IMR-90 (cell line): Measurements from ENCODE around the gene PPP1R8. TPM values are rescaled to one million over a fixed set of nuclear protein-coding genes. Genes with fewer than 3 reads are reported as not detected.

ENCODE experiments used
- ATAC-seq: fragments of 200-7000 bp; cut with Tn5 transposase; 2 replicates; pipeline ENCODE4 v1.9.1; 2020; ENCODE audit warnings: low read depth, mild to moderate bottlenecking, moderate library complexity
- BruUV-seq: library from RNA; stranded (reverse); fragments of 400-500 nt; replicated peaks from 2 replicates; lab custom pipeline; 2021; lab: Mats Ljungman, UMichigan
- CTCF ChIA-PET: fragments of 300-600 bp; formaldehyde crosslinking; extraction: SDS; loops from one replicate; lab custom pipeline; 2021; ENCODE audit warnings: antibody characterized with exemption; lab: Yijun Ruan, JAX
- POLR2A ChIA-PET: fragments of 300-600 bp; sonication (Branson Sonifier 250); formaldehyde crosslinking; loops from one replicate; lab custom pipeline; 2022; ENCODE audit warnings: antibody characterized with exemption; ENCODE audit not compliant: unreplicated experiment; lab: Charles Lee
- DNase-seq: peaks from one replicate; pipeline ENCODE4 v3.0.0; 2013
- H2AFZ ChIP-seq: replicated peaks from 2 replicates; pipeline ENCODE3; 2013; ENCODE audit warnings: low read length, mild to moderate bottlenecking; ENCODE audit not compliant: poor library complexity
- H2AK5ac ChIP-seq: 2 replicates; pipeline ENCODE4 v1.6.1; 2013; ENCODE audit warnings: low read depth, low read length, inconsistent platforms
- H2AK9ac ChIP-seq: replicated peaks from 2 replicates; pipeline ENCODE3; 2013; ENCODE audit warnings: mild to moderate bottlenecking, low read depth, low read length, moderate library complexity; ENCODE audit not compliant: poor library complexity
- H2BK120ac ChIP-seq: 2 replicates; pipeline ENCODE4 v1.6.1; 2013; ENCODE audit warnings: low read depth, low read length, inconsistent platforms
- H2BK15ac ChIP-seq: 3 replicates; pipeline ENCODE4 v1.6.1; 2013; ENCODE audit warnings: low read depth, low read length, inconsistent platforms
- H2BK20ac ChIP-seq: 2 replicates; pipeline ENCODE4 v1.6.1; 2013; ENCODE audit warnings: low read depth, mild to moderate bottlenecking, inconsistent platforms, low read length, moderate library complexity
- H2BK5ac ChIP-seq: 2 replicates; pipeline ENCODE4 v1.6.1; 2013; ENCODE audit warnings: mild to moderate bottlenecking, low read depth, low read length, inconsistent platforms; ENCODE audit not compliant: poor library complexity, severe bottlenecking
- H3K14ac ChIP-seq: replicated peaks from 2 replicates; pipeline ENCODE4 v1.6.1; 2013; ENCODE audit warnings: low read depth, low read length, inconsistent platforms
- H3K18ac ChIP-seq: 2 replicates; pipeline ENCODE4 v1.6.1; 2013; ENCODE audit warnings: low read depth, low read length, control low read depth
- H3K23ac ChIP-seq: 2 replicates; pipeline ENCODE4 v1.6.1; 2013; ENCODE audit warnings: low read depth, low read length, inconsistent platforms
- H3K27ac ChIP-seq: 2 replicates; pipeline ENCODE4 v1.5.1; 2013; ENCODE audit warnings: mild to moderate bottlenecking, control low read depth, low read length; ENCODE audit not compliant: insufficient read depth
- H3K27me3 ChIP-seq: 2 replicates; pipeline ENCODE4 v1.6.1; 2013; ENCODE audit warnings: low read length; ENCODE audit not compliant: control insufficient read depth, insufficient read depth
- H3K36me3 ChIP-seq: 2 replicates; pipeline ENCODE4 v1.6.1; 2013; ENCODE audit warnings: low read length, mixed read lengths; ENCODE audit not compliant: control insufficient read depth, insufficient read depth
- H3K4ac ChIP-seq: 2 replicates; pipeline ENCODE4 v1.6.1; 2013; ENCODE audit warnings: low read depth, low read length, inconsistent platforms
- H3K4me1 ChIP-seq: 2 replicates; pipeline ENCODE4 v1.6.1; 2013; ENCODE audit warnings: low read length, mixed read lengths; ENCODE audit not compliant: control insufficient read depth, insufficient read depth
- H3K4me2 ChIP-seq: 2 replicates; pipeline ENCODE4 v1.6.1; 2013; ENCODE audit warnings: low read depth, mild to moderate bottlenecking, control low read depth, low read length, moderate library complexity
- H3K4me3 ChIP-seq: 2 replicates; pipeline ENCODE4 v1.5.1; 2013; ENCODE audit warnings: low read depth, mild to moderate bottlenecking, control low read depth, low read length, moderate library complexity; ENCODE audit not compliant: insufficient read depth
- H3K56ac ChIP-seq: 2 replicates; pipeline ENCODE4 v1.6.1; 2013; ENCODE audit warnings: low read length, inconsistent platforms; ENCODE audit not compliant: insufficient read depth; ENCODE audit errors: extremely low read depth
- H3K79me1 ChIP-seq, 2 experiments: 2 replicates each; pipeline ENCODE4 v1.6.1; 2013; ENCODE audit warnings: low read length in 2 of 2, inconsistent platforms in 1 of 2, low read depth in 1 of 2
- H3K9ac ChIP-seq: 2 replicates; pipeline ENCODE4 v1.6.1; 2013; ENCODE audit warnings: low read depth, low read length, control low read depth
- H3K9me1 ChIP-seq: 2 replicates; pipeline ENCODE4 v1.6.1; 2013; ENCODE audit warnings: low read length, inconsistent platforms; ENCODE audit not compliant: insufficient read depth
- H3K9me3 ChIP-seq: 2 replicates; pipeline ENCODE4 v1.6.1; 2013; ENCODE audit warnings: low read length; ENCODE audit not compliant: control insufficient read depth, insufficient read depth
- H4K20me1 ChIP-seq: 2 replicates; pipeline ENCODE4 v1.6.1; 2013; ENCODE audit warnings: low read length, inconsistent platforms; ENCODE audit not compliant: insufficient read depth
- H4K5ac ChIP-seq: 2 replicates; pipeline ENCODE4 v1.6.1; 2013; ENCODE audit warnings: mild to moderate bottlenecking, low read depth, low read length, control low read depth
- H4K8ac ChIP-seq, 2 experiments: 2 replicates each; pipeline ENCODE4 v1.6.1; 2013; ENCODE audit warnings: low read depth in 2 of 2, low read length in 2 of 2, control low read depth in 1 of 2, inconsistent platforms in 1 of 2
- H4K91ac ChIP-seq: 2 replicates; pipeline ENCODE4 v1.6.1; 2013; ENCODE audit warnings: low read depth, low read length, inconsistent platforms; ENCODE audit not compliant: insufficient read depth
- CEBPB ChIP-seq: IDR thresholded peaks from 2 replicates; pipeline ENCODE4 v1.6.1; 2012; ENCODE audit warnings: low read depth, low read length, improper control_type of control experiment
- FOS ChIP-seq: fragments of 150-350 bp; IDR thresholded peaks from 2 replicates; pipeline ENCODE4 v1.6.1; 2016; ENCODE audit warnings: low read depth, low read length
- MAFK ChIP-seq: IDR thresholded peaks from 2 replicates; pipeline ENCODE4 v1.6.1; 2012; ENCODE audit warnings: low read depth, low read length, improper control_type of control experiment
- MAZ ChIP-seq: IDR thresholded peaks from 2 replicates; pipeline ENCODE4 v1.6.1; 2012; ENCODE audit warnings: low read depth, mild to moderate bottlenecking, low read length, improper control_type of control experiment, moderate library complexity, borderline replicate concordance
- MXI1 ChIP-seq: IDR thresholded peaks from 2 replicates; pipeline ENCODE4 v1.6.1; 2012; ENCODE audit warnings: low read depth, mild to moderate bottlenecking, low read length, moderate library complexity, borderline replicate concordance
- NFE2L2 ChIP-seq: fragments of 150-350 bp; IDR thresholded peaks from 2 replicates; pipeline ENCODE4 v1.6.1; 2016; ENCODE audit warnings: low read depth, mild to moderate bottlenecking, low read length
- POLR2A ChIP-seq: IDR thresholded peaks from 2 replicates; pipeline ENCODE4 v1.6.1; 2012; ENCODE audit warnings: mild to moderate bottlenecking, low read depth, low read length
- WGBS, 2 experiments: methylation state at CpG; one replicate each; pipeline versions ENCODE4 v1.1.5 to v1.1.7; 2013; ENCODE audit warnings: missing lambda C conversion rate in 2 of 2; ENCODE audit not compliant: insufficient read length in 1 of 2; ENCODE audit errors: extremely low coverage in 2 of 2; 5-methylcytosine and 5-hydroxymethylcytosine counted together
- dilution Hi-C: fragments of 300-500 bp; cut with HindIII; formaldehyde crosslinking; loops from one replicate; pipeline ENCODE4 v1.14.3; 2018; ENCODE audit warnings: low sequenced_read_pairs; ENCODE audit not compliant: unreplicated experiment
- in situ Hi-C: fragments of 300-500 bp; cut with MboI; formaldehyde crosslinking; loops from 3 replicates; pipeline ENCODE4 v1.14.3; 2019; ENCODE audit warnings: low sequenced_read_pairs, inconsistent platforms, mixed read lengths
- intact Hi-C: fragments of 100-400 bp; cut with micrococcal nuclease; formaldehyde crosslinking; loops from 2 replicates; pipeline ENCODE4 v1.10.0; 2022
- polyA plus RNA-seq, 3 experiments: library from polyadenylated mRNA; depleted of rRNA; stranded (reverse); fragments of >200 nt; gene quantifications; 2 replicates each; pipeline ENCODE4 v1.2.3, GENCODE V29; 2012; ENCODE audit warnings: low replicate concordance in 1 of 3
- total RNA-seq: library from RNA; depleted of rRNA; stranded (reverse); fragments of >200 nt; gene quantifications from 2 replicates; pipeline ENCODE4 v1.2.3, GENCODE V29; 2012
- TF ChIP-seq, protein P1 (sequence below): fragments of 150-350 bp; IDR thresholded peaks from 2 replicates; pipeline ENCODE4 v1.6.1; 2016; ENCODE audit warnings: low read depth, mild to moderate bottlenecking, low read length, moderate library complexity, borderline replicate concordance

PPP1R8 gene
- total and polyA plus RNA-seq, 2 of the 4 experiments (the other 2 are of a cell fraction) = 53.8 to 80.1 TPM

- in situ Hi-C loops (loop anchor here (5.0 to 25.0 kb wide), 2 partner anchors 121 to 351 kb away; no protein-coding TSS in a partner anchor), dilution Hi-C loops (no loop called here), intact Hi-C loops (loop anchor here (5.0 kb wide), 1 partner anchor 206 kb away; no protein-coding TSS in a partner anchor)
- Histone ChIP-seq H3K23ac (no peak overlapping the region), H3K4me1 (peaks cover 11% of the 10 kb centered on the region), H2AK9ac (no peak overlapping the region), H3K56ac (no peak overlapping the region), H3K18ac (no peak overlapping the region), H2BK20ac (no peak overlapping the region), H4K91ac (no peak overlapping the region), H3K4ac (no peak overlapping the region; the same call in 1 of the 2 replicates), H4K5ac (no peak overlapping the region), H3K9ac (no peak overlapping the region), H3K79me1 (no peaks in the 10 kb centered on the region), H3K27me3 (no peaks in the 10 kb centered on the region), H2BK5ac (no peak overlapping the region), H2BK120ac (no peak overlapping the region), H4K8ac (no peak overlapping the region), H3K4me3 (no peak overlapping the region), H4K20me1 (no peaks in the 10 kb centered on the region), H2AFZ (no peak overlapping the region), H3K27ac (no peak overlapping the region), H2AK5ac (peak overlapping the region; percentile 75), H3K9me3 (no peaks in the 10 kb centered on the region), H3K36me3 (no peaks in the 10 kb centered on the region), H3K14ac (no peak overlapping the region), H2BK15ac (no peak overlapping the region), H3K4me2 (no peak overlapping the region), H3K9me1 (peaks cover 13% of the 10 kb centered on the region)
- no peak for DNase-seq
- TF ChIP-seq POLR2A (no peak), MAZ (no peak), FOS (no peak), MAFK (no peak), MXI1 (no peak), CEBPB (no peak), NFE2L2 (no peak)
- TF ChIP-seq, protein P1, sequence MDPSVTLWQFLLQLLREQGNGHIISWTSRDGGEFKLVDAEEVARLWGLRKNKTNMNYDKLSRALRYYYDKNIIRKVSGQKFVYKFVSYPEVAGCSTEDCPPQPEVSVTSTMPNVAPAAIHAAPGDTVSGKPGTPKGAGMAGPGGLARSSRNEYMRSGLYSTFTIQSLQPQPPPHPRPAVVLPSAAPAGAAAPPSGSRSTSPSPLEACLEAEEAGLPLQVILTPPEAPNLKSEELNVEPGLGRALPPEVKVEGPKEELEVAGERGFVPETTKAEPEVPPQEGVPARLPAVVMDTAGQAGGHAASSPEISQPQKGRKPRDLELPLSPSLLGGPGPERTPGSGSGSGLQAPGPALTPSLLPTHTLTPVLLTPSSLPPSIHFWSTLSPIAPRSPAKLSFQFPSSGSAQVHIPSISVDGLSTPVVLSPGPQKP = no peak
- no TSS peak for BruUV-seq
- no CpG with 5 or more reads among the region's 10 CpGs for WGBS, 2 experiments
- ChIA-PET CTCF (no interaction called here), POLR2A (no interaction called here)
- ATAC-seq = no peak
Observed at GRCh38 chr1:27861436-27861835, 30.9 kb downstream of the PPP1R8 start.
